Fibroblast of skin of left quadriceps (primary cell): ENCODE data around the gene EGLN2.
"Not testable (repeated sequence)": the region's sequence is repeated elsewhere in the genome, so short reads cannot be mapped to it uniquely, and the experiment has no call there.

Experiments
- DNase-seq, 2 experiments: peaks; one replicate each; pipeline ENCODE4 v3.0.0-alpha.2; 2013; ENCODE audit warnings: low read depth in 2 of 2

EGLN2 gene

GRCh38 chr19:40776932-40777644 lies 21.9 kb upstream of the EGLN2 start:
- peak; percentile 82 for DNase-seq

- no peak for DNase-seq
These were observed 21.4 kb upstream of the EGLN2 start for GRCh38 chr19:40777645-40777936.

DNA sequence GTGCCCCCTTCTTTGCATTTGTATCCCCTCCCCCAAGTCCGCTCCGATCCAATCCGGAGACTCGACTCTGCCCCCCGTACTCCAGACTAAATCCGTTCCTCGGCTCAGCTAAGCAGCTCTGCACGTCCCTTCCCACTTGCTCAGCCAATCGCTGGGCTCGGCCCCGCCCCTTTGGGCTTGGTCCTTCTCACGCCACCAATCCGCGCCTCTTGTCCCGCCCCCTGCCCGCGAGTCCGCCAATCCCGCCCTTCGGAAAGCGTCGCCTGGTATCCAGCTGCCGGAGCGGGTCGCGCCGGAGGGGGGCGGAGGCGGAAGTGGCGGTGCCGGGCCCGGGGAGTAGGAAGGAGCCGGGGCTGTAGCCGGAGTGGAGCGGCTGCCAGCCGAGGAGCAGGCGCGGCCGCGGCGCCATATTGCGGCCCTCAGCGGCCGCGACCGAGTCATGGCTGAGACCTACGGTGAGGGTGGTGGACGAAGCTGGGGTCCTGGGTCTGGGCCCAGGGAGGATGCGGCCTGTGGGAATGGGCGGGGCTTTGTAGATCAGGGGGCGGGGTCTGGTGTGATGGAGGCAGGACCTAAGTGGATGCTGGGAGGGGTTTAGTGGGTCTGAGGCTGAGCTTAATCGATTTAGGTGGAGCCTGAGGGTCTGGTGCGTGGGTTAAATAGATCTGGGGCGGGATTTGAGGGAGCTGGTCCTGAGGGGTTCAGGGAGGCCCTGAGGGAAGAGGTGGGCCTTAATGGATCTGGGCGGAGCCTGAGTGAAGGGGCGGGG lies 20.9 kb upstream of the EGLN2 start, which contains the start of gene RAB4B:
Gene RAB4B (plus strand): TSS at position 311 of the 769 bp plus-strand sequence. CDS start 129 bp downstream, at position 440.
- DNase-seq = peak; percentile 99

- no peak for DNase-seq
These were observed 20.2 kb upstream of the EGLN2 start for GRCh38 chr19:40778706-40779284.

- DNase-seq = no peak
These were observed 18.4 kb upstream of the EGLN2 start for GRCh38 chr19:40780582-40780981.

DNA sequence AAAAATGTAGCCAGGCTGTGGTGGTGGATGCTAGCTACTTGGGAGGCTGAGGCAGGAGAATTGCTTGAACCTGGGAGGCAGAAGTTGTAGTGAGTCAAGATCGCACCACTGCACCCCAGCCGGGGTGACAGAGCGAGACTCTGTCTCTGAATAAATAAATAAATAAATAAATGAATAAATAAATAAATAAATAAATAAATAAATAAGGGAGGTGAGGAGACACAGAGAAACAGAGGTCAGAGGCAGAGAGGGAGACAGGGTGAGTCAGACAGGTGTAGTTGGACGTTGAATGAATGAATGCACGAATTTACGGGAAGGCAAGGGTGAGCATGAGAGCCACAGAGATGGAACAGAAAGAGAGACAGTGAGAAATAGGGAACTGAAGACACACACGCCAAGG lies 17.9 kb upstream of the EGLN2 start:
- no peak for DNase-seq

- DNase-seq = no peak
These were observed 15.3 kb upstream of the EGLN2 start for GRCh38 chr19:40783711-40784110.

DNA sequence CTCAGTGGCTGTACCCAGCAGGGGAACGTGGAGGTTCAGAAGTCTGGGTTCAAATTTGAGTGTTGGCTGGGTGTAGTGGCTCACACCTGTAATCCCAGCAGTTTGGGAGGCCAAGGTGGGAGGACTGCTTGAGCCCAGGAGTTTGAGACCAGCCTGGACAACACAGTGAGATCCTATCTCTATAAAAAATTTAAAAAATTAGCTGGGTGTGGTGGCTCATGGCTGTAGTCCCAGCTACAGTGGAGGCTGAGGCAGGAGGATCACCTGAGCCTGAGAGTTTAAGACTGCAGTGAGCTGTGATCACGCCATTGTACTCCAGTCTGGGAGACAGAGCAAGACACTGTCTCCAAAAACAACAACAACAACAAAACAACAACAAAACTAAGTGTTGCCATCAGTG lies 14.8 kb upstream of the EGLN2 start:
- not testable (repeated sequence) for DNase-seq

GRCh38 chr19:40785526-40785925 lies 13.5 kb upstream of the EGLN2 start:
- DNase-seq = no peak

DNA sequence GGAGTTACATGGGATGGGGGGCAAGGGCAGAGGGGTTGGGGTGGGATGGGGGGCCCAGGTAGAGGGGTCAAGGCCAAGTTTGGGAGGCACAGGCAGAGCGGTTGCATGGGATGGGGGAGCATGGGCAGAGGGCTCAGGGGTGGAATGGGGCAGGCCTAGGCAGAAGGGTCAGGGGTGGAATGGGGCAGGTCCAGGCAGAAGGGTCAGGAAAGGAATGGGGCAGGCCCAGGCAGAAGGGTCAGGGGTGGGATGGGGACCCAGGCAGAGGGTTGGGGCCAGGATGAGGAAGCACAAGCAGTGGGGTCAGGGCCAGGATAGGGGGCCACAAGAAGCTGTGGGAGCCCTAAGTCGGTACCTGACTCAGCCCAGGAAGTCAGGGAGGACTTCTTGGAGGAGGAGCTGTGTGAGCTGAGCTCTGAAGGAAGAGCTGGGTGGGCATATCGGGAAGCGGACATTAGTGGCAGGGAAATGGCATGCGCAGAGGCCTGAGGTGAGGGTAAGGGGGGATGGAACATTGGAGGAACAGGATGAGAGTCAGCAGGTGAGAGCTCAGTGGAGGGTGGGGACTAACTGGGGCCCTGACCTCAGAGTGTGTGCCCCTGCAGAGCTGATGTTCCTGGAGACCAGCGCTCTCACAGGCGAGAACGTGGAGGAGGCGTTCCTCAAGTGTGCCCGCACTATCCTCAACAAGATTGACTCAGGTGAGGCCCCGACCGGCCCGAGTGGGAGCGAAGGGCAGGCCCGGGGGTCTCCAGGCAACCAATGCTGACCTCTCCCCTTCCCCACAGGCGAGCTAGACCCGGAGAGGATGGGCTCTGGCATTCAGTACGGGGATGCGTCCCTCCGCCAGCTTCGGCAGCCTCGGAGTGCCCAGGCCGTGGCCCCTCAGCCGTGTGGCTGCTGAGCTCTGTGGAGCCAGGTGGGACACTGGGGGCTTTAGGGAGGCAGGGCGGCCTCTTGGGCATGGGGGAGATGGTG lies 12.6 kb upstream of the EGLN2 start:
- DNase-seq = no peak

GRCh38 chr19:40791349-40791748 lies 7.6 kb upstream of the EGLN2 start:
- no peak for DNase-seq

- no peak for DNase-seq
These were observed 7.0 kb upstream of the EGLN2 start for GRCh38 chr19:40791996-40792395.

GRCh38 chr19:40797166-40797962 lies 1.6 kb upstream of the EGLN2 start:
- DNase-seq = no peak

- no peak for DNase-seq
These were observed 868 bp upstream of the EGLN2 start for GRCh38 chr19:40797963-40798682.

- no peak for DNase-seq
These were observed 757 bp downstream of the EGLN2 start for GRCh38 chr19:40799558-40800338.

DNA sequence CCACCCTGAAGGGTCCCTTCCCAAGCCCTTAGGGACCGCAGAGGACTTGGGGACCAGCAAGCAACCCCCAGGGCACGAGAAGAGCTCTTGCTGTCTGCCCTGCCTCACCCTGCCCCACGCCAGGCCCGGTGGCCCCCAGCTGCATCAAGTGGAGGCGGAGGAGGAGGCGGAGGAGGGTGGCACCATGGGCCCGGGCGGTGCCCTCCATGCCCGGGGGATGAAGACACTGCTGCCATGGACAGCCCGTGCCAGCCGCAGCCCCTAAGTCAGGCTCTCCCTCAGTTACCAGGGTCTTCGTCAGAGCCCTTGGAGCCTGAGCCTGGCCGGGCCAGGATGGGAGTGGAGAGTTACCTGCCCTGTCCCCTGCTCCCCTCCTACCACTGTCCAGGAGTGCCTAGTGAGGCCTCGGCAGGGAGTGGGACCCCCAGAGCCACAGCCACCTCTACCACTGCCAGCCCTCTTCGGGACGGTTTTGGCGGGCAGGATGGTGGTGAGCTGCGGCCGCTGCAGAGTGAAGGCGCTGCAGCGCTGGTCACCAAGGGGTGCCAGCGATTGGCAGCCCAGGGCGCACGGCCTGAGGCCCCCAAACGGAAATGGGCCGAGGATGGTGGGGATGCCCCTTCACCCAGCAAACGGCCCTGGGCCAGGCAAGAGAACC lies 1.5 kb downstream of the EGLN2 start:
- DNase-seq = no peak

- no peak for DNase-seq
These were observed 2.0 kb downstream of the EGLN2 start for GRCh38 chr19:40800997-40801377.

DNA sequence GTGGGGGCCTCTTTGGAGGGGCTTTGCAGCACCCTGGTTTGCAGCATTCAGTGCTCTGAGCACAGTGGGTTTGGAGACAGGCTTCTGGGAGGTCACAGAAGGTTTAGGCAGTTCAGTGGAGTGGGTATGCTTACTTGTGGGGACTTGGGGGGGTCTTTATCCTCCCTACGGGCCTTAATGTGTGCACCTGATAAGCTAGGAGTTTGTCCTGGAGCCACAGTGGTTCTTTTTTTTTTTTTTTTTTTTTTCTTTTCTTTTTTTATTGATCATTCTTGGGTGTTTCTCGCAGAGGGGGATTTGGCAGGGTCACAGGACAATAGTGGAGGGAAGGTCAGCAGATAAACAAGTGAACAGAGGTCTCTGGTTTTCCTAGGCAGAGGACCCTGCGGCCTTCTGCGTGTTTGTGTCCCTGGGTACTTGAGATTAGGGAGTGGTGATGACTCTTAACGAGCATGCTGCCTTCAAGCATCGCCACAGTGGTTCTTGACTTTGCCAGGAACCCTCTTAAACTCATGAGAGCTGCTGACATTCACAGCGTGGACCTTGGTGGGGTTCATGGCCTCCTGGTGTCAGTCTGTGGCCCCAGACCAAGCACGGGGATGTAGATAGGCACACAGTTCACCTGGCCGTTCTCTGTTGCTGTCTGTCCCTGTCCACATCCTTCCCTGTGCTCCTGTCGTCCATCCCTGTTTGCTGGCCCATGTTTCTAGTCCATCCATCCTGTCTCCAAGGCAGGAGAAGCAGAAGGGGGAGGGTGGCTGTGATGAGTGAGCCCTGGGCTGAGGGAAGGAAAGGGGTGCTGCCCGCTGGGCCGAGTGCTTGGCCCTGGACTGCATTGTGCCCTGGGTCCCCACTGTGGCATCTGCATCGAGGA lies 2.7 kb downstream of the EGLN2 start:
- DNase-seq = no peak
